Gastroesophageal sphincter (tissue), 3 donors: ENCODE results near the gene IRF2.

ENCODE experiments used
- CTCF ChIP-seq, 4 experiments: fragments of 200-600 bp in 2 of 4; fragments of 450-650 bp in 2 of 4; sonication (generic) in 1 of 4; IDR thresholded peaks; one replicate each; pipeline ENCODE4 v1.5.1; 2017 to 2019; ENCODE audit warnings: antibody characterized with exemption in 4 of 4, mild to moderate bottlenecking in 2 of 4, moderate library complexity in 2 of 4
- EP300 ChIP-seq: sonication (generic); formaldehyde crosslinking; IDR thresholded peaks from one replicate; pipeline ENCODE4 v1.6.1; 2017; ENCODE audit warnings: antibody characterized with exemption, mild to moderate bottlenecking
- POLR2A ChIP-seq, 2 donors: fragments of 450-650 bp; IDR thresholded peaks; one replicate each; pipeline ENCODE4 v1.6.1; 2017; ENCODE audit warnings: antibody characterized with exemption in 2 of 2, mild to moderate bottlenecking in 2 of 2, moderate library complexity in 1 of 2
- POLR2AphosphoS5 ChIP-seq: sonication (generic); formaldehyde crosslinking; IDR thresholded peaks from one replicate; pipeline ENCODE4 v1.6.1; 2017; ENCODE audit warnings: antibody characterized with exemption

DNA sequence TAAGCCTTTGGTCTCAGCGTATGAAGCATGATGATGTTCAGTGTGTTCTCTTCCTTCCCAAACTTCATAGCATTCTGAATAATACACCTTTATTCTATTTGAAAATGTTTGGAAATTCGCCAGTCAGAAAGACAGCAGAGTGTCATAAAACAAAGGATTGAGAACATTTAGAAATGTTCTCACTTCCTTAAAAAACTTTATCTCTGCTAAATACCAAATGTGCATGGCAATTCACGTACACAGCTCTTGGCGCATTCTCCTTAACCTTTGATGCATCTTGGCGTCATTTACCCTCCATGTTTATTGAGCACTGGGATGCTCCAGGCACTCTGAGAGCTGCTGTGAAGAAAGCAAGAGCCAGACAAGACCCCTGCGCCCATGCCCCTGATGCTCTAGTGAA lies 7.2 kb upstream of the IRF2 start:
- TF ChIP-seq POLR2A (IDR thresholded peaks at IDR 0.05) (no peak), CTCF (IDR thresholded peaks at IDR 0.05) (no peak), POLR2AphosphoS5 (no peak), EP300 (no peak)
